Measurements from ENCODE around the gene RAD51D.

RAD51D gene

DNA sequence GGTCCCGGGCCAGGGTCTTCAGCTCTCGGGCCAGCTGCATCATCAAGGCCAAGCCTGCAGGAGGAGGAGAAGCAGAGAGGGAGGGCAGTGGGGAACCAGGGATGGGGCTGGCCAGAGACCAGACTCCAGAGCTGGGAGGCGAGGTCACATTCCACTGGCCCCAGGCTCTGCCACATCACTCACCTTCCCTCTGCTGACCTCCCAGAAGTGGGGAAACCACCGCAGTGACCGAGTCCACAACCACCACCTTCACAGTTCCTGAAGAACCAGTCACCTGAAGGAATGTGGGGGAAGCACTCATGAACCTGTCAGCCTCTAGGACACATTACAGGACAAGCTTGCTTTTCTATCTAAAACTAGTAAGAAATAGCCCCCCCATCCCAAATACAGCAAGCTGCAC lies 16.4 kb downstream of the RAD51D start:
- no peak for DNase-seq
- Histone ChIP-seq H3K4me1 (no peaks in the 10 kb centered on the region), H3K4me3 (ENCODE audit: low read depth, low read length) (no peak overlapping the region), H3K36me3 (peaks cover 14% of the 10 kb centered on the region), H3K27me3 (no peaks in the 10 kb centered on the region), H3K9me3 (no peaks in the 10 kb centered on the region)
- TF ChIP-seq, protein P1, sequence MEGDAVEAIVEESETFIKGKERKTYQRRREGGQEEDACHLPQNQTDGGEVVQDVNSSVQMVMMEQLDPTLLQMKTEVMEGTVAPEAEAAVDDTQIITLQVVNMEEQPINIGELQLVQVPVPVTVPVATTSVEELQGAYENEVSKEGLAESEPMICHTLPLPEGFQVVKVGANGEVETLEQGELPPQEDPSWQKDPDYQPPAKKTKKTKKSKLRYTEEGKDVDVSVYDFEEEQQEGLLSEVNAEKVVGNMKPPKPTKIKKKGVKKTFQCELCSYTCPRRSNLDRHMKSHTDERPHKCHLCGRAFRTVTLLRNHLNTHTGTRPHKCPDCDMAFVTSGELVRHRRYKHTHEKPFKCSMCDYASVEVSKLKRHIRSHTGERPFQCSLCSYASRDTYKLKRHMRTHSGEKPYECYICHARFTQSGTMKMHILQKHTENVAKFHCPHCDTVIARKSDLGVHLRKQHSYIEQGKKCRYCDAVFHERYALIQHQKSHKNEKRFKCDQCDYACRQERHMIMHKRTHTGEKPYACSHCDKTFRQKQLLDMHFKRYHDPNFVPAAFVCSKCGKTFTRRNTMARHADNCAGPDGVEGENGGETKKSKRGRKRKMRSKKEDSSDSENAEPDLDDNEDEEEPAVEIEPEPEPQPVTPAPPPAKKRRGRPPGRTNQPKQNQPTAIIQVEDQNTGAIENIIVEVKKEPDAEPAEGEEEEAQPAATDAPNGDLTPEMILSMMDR (IDR thresholded peaks at IDR 0.05; ENCODE audit: low read depth, low read length): no peak

DNA sequence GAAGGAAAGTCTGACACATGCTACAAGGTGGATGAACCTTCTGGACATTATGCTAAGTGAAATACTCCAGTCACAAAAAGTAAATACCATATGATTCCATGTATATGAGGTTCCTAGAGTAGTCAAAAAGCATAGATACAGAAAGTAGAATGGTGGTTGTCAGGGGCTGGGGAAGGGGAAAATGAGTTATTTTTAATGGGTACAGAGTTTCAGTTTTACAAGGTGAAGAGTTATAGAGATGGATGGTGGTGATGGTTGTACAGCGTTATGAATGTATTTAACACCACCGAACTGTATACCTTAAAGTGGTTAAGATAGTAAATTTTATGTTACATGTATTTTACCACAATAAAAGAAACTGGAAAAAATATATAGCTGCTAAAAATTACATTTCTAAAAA lies 17.9 kb downstream of the RAD51D start:
- Histone ChIP-seq H3K4me1 (no peaks in the 10 kb centered on the region), H3K36me3 (peaks cover 14% of the 10 kb centered on the region), H3K9me3 (no peaks in the 10 kb centered on the region), H3K27me3 (no peaks in the 10 kb centered on the region), H3K4me3 (ENCODE audit: low read depth, low read length) (no peak overlapping the region)
- TF ChIP-seq, protein P1 (IDR thresholded peaks at IDR 0.05; ENCODE audit: low read depth, low read length): no peak
- no peak for DNase-seq

GRCh38 chr17:35101036-35101435 lies 18.6 kb downstream of the RAD51D start:
- no peaks in the 10 kb centered on the region for H3K9me3 ChIP-seq
- no peak overlapping the region for H3K4me3 ChIP-seq (ENCODE audit: low read depth, low read length)
- H3K4me1 ChIP-seq: no peaks in the 10 kb centered on the region
- DNase-seq: no peak
- no peaks in the 10 kb centered on the region for H3K27me3 ChIP-seq
- H3K36me3 ChIP-seq: peaks cover 8% of the 10 kb centered on the region
- TF ChIP-seq, protein P1 (IDR thresholded peaks at IDR 0.05; ENCODE audit: low read depth, low read length): no peak

- TF ChIP-seq, protein P1 (IDR thresholded peaks at IDR 0.05; ENCODE audit: low read depth, low read length): no peak
- Histone ChIP-seq H3K9me3 (no peaks in the 10 kb centered on the region), H3K27me3 (no peaks in the 10 kb centered on the region), H3K4me1 (no peaks in the 10 kb centered on the region), H3K4me3 (ENCODE audit: low read depth, low read length) (no peak overlapping the region), H3K36me3 (peaks cover 5% of the 10 kb centered on the region)
- DNase-seq: no peak
Measured at GRCh38 chr17:35099908-35100307, 19.8 kb downstream of the RAD51D start.

GRCh38 chr17:35097776-35098175 lies 21.9 kb downstream of the RAD51D start:
- H3K4me1 ChIP-seq: no peaks in the 10 kb centered on the region
- H3K9me3 ChIP-seq: no peaks in the 10 kb centered on the region
- H3K27me3 ChIP-seq: no peaks in the 10 kb centered on the region
- peaks cover 5% of the 10 kb centered on the region for H3K36me3 ChIP-seq
- TF ChIP-seq, protein P1 (IDR thresholded peaks at IDR 0.05; ENCODE audit: low read depth, low read length): no peak
- H3K4me3 ChIP-seq (ENCODE audit: low read depth, low read length): no peak overlapping the region
- DNase-seq: no peak

DNA sequence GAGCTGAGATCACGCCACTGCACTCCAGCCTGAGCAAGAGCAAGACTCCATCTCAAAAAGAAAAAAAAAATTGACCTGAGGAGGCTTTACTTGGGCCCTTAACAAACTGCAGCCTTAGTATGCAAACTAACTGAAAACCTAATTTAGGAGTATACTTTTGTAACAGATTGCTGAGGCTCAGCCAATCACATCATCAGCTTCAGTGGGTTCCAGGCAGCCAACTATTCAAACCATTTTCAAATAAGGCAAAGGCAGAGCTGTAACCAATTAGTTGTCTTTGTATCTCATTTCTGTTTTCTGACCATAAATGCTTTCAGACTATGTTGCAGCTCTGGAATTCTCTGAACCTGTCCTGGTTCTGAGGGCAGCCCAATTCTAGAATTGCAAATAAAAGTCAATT lies 23.9 kb downstream of the RAD51D start:
- TF ChIP-seq, protein P1 (IDR thresholded peaks at IDR 0.05; ENCODE audit: low read depth, low read length): no peak
- Histone ChIP-seq H3K4me3 (ENCODE audit: low read depth, low read length) (no peak overlapping the region), H3K27me3 (no peaks in the 10 kb centered on the region), H3K4me1 (no peaks in the 10 kb centered on the region), H3K9me3 (no peaks in the 10 kb centered on the region), H3K36me3 (peaks cover 3% of the 10 kb centered on the region; the same call in 1 of the 2 replicates)
- no peak for DNase-seq

Data from BE2C (cell line).